ENCODE measurements around the gene MYH10. TPM values are rescaled to one million over a fixed set of nuclear protein-coding genes. Genes with fewer than 3 reads are reported as not detected.

MYH10 gene
- total RNA-seq, 2 donors from 2014 or later: 0.42 to 0.99 TPM

GRCh38 chr17:8504460-8505207 lies 125.9 kb downstream of the MYH10 start:
- peaks cover 7% of the 10 kb centered on the region for H3K36me3 Mint-ChIP-seq (ENCODE audit: low read depth)
- DNase-seq: no peak
- no peak overlapping the region for H3K4me3 Mint-ChIP-seq
- H3K27me3 Mint-ChIP-seq: peaks cover 10% of the 10 kb centered on the region
- H3K9me3 ChIP-seq (ENCODE audit: control insufficient read depth, low read length, poor library complexity, severe bottlenecking): no peaks in the 10 kb centered on the region
- H3K27ac Mint-ChIP-seq: no peak overlapping the region
- no peak for ATAC-seq
- peaks cover 7% of the 10 kb centered on the region for H3K4me1 Mint-ChIP-seq

- Mint-ChIP-seq H3K27me3 (peaks cover 10% of the 10 kb centered on the region), H3K36me3 (ENCODE audit: low read depth) (peaks cover 7% of the 10 kb centered on the region), H3K27ac (no peak overlapping the region), H3K4me3 (no peak overlapping the region), H3K4me1 (peaks cover 7% of the 10 kb centered on the region)
- H3K9me3 ChIP-seq (ENCODE audit: control insufficient read depth, low read length, poor library complexity, severe bottlenecking): no peaks in the 10 kb centered on the region
- ATAC-seq (no peak), DNase-seq (no peak)
These were observed 126.7 kb downstream of the MYH10 start for GRCh38 chr17:8503807-8504206.

GRCh38 chr17:8503368-8503767 lies 127.2 kb downstream of the MYH10 start:
- H3K36me3 Mint-ChIP-seq (ENCODE audit: low read depth): peaks cover 4% of the 10 kb centered on the region
- peaks cover 7% of the 10 kb centered on the region for H3K4me1 Mint-ChIP-seq
- ATAC-seq: no peak
- peaks cover 10% of the 10 kb centered on the region for H3K27me3 Mint-ChIP-seq
- H3K9me3 ChIP-seq (ENCODE audit: control insufficient read depth, low read length, poor library complexity, severe bottlenecking): no peaks in the 10 kb centered on the region
- no peak for DNase-seq
- no peak overlapping the region for H3K27ac Mint-ChIP-seq
- H3K4me3 Mint-ChIP-seq: no peak overlapping the region

- DNase-seq (no peak), ATAC-seq (no peak)
- no peaks in the 10 kb centered on the region for H3K9me3 ChIP-seq (ENCODE audit: control insufficient read depth, low read length, poor library complexity, severe bottlenecking)
- Mint-ChIP-seq H3K36me3 (ENCODE audit: low read depth) (peaks cover 4% of the 10 kb centered on the region), H3K4me1 (peaks cover 7% of the 10 kb centered on the region), H3K27me3 (peaks cover 10% of the 10 kb centered on the region), H3K27ac (no peak overlapping the region), H3K4me3 (no peak overlapping the region)
These were observed 128.4 kb downstream of the MYH10 start for GRCh38 chr17:8502126-8502525.

GRCh38 chr17:8500609-8501008 lies 129.9 kb downstream of the MYH10 start:
- Mint-ChIP-seq H3K4me1 (peaks cover 7% of the 10 kb centered on the region), H3K4me3 (no peak overlapping the region), H3K36me3 (ENCODE audit: low read depth) (peaks cover 4% of the 10 kb centered on the region), H3K27me3 (peaks cover 10% of the 10 kb centered on the region), H3K27ac (no peak overlapping the region)
- DNase-seq (no peak), ATAC-seq (no peak)
- H3K9me3 ChIP-seq (ENCODE audit: control insufficient read depth, low read length, poor library complexity, severe bottlenecking): no peaks in the 10 kb centered on the region

GRCh38 chr17:8499614-8500013 lies 130.9 kb downstream of the MYH10 start:
- Mint-ChIP-seq H3K4me3 (no peak overlapping the region), H3K4me1 (peaks cover 7% of the 10 kb centered on the region), H3K36me3 (ENCODE audit: low read depth) (peaks cover 4% of the 10 kb centered on the region), H3K27me3 (peaks cover 10% of the 10 kb centered on the region), H3K27ac (no peak overlapping the region)
- ATAC-seq (no peak), DNase-seq (no peak)
- H3K9me3 ChIP-seq (ENCODE audit: control insufficient read depth, low read length, poor library complexity, severe bottlenecking): no peaks in the 10 kb centered on the region

- ATAC-seq (no peak), DNase-seq (no peak)
- Mint-ChIP-seq H3K4me1 (peaks cover 7% of the 10 kb centered on the region), H3K27me3 (peaks cover 10% of the 10 kb centered on the region), H3K27ac (no peak overlapping the region), H3K4me3 (no peak overlapping the region), H3K36me3 (ENCODE audit: low read depth) (peaks cover 4% of the 10 kb centered on the region)
- H3K9me3 ChIP-seq (ENCODE audit: control insufficient read depth, low read length, poor library complexity, severe bottlenecking): no peaks in the 10 kb centered on the region
These were observed 131.4 kb downstream of the MYH10 start for GRCh38 chr17:8499171-8499570.

- ATAC-seq (no peak), DNase-seq (no peak)
- H3K9me3 ChIP-seq (ENCODE audit: control insufficient read depth, low read length, poor library complexity, severe bottlenecking): no peaks in the 10 kb centered on the region
- Mint-ChIP-seq H3K4me1 (peaks cover 4% of the 10 kb centered on the region), H3K27ac (no peak overlapping the region), H3K36me3 (ENCODE audit: low read depth) (peaks cover 4% of the 10 kb centered on the region), H3K4me3 (no peak overlapping the region), H3K27me3 (no peaks in the 10 kb centered on the region)
These were observed 134.4 kb downstream of the MYH10 start for GRCh38 chr17:8496081-8496480.

- ATAC-seq: no peak
- Mint-ChIP-seq H3K4me1 (no peaks in the 10 kb centered on the region), H3K27me3 (no peaks in the 10 kb centered on the region), H3K27ac (peak overlapping the region; percentile 14), H3K36me3 (ENCODE audit: low read depth) (no peaks in the 10 kb centered on the region), H3K4me3 (no peak overlapping the region)
- no peak for DNase-seq
- H3K9me3 ChIP-seq (ENCODE audit: control insufficient read depth, low read length, poor library complexity, severe bottlenecking): no peaks in the 10 kb centered on the region
These were observed 135.9 kb downstream of the MYH10 start for GRCh38 chr17:8494506-8495111.

- DNase-seq (no peak), ATAC-seq (no peak)
- Mint-ChIP-seq H3K4me1 (no peaks in the 10 kb centered on the region), H3K27me3 (no peaks in the 10 kb centered on the region), H3K27ac (no peak overlapping the region), H3K36me3 (ENCODE audit: low read depth) (no peaks in the 10 kb centered on the region), H3K4me3 (no peak overlapping the region)
- H3K9me3 ChIP-seq (ENCODE audit: control insufficient read depth, low read length, poor library complexity, severe bottlenecking): no peaks in the 10 kb centered on the region
These were observed 136.5 kb downstream of the MYH10 start for GRCh38 chr17:8494021-8494420.

GRCh38 chr17:8492121-8492520 lies 138.4 kb downstream of the MYH10 start:
- Mint-ChIP-seq H3K27ac (no peak overlapping the region), H3K4me3 (no peak overlapping the region), H3K27me3 (no peaks in the 10 kb centered on the region), H3K36me3 (ENCODE audit: low read depth) (peaks cover 2% of the 10 kb centered on the region), H3K4me1 (no peaks in the 10 kb centered on the region)
- DNase-seq: no peak
- no peaks in the 10 kb centered on the region for H3K9me3 ChIP-seq (ENCODE audit: control insufficient read depth, low read length, poor library complexity, severe bottlenecking)
- ATAC-seq: no peak

GRCh38 chr17:8490256-8491023 lies 140.1 kb downstream of the MYH10 start:
- DNase-seq (no peak), ATAC-seq (no peak)
- H3K9me3 ChIP-seq (ENCODE audit: control insufficient read depth, low read length, poor library complexity, severe bottlenecking): no peaks in the 10 kb centered on the region
- Mint-ChIP-seq H3K4me1 (no peaks in the 10 kb centered on the region), H3K27ac (peak overlapping the region; percentile 67), H3K36me3 (ENCODE audit: low read depth) (peaks cover 2% of the 10 kb centered on the region), H3K4me3 (no peak overlapping the region), H3K27me3 (no peaks in the 10 kb centered on the region)

GRCh38 chr17:8489841-8490240 lies 140.7 kb downstream of the MYH10 start:
- ATAC-seq (no peak), DNase-seq (no peak)
- Mint-ChIP-seq H3K4me1 (no peaks in the 10 kb centered on the region), H3K27me3 (no peaks in the 10 kb centered on the region), H3K4me3 (no peak overlapping the region), H3K27ac (no peak overlapping the region), H3K36me3 (ENCODE audit: low read depth) (peaks cover 2% of the 10 kb centered on the region)
- H3K9me3 ChIP-seq (ENCODE audit: control insufficient read depth, low read length, poor library complexity, severe bottlenecking): no peaks in the 10 kb centered on the region

Measured in T-helper 17 cell (primary cell).